WTC11 (cell line): ENCODE results near the gene STN1.

Source experiments
- ATF1 ChIP-seq: sonication (generic); formaldehyde crosslinking; IDR thresholded peaks from 2 replicates; pipeline ENCODE4 v1.8.1; 2023; ENCODE audit warnings: mild to moderate bottlenecking, moderate library complexity, missing genetic modification reagents
- ATF6 ChIP-seq: sonication (generic); formaldehyde crosslinking; IDR thresholded peaks from 2 replicates; pipeline ENCODE4 v1.8.1; 2023; ENCODE audit warnings: mild to moderate bottlenecking, missing genetic modification reagents
- CTCF ChIP-seq: fragments of 200-600 bp; IDR thresholded peaks from 2 replicates; pipeline ENCODE4 v1.8.0; 2022; ENCODE audit warnings: antibody characterized with exemption
- E2F4 ChIP-seq: sonication (generic); formaldehyde crosslinking; IDR thresholded peaks from 2 replicates; pipeline ENCODE4 v1.8.1; 2022; ENCODE audit warnings: low read depth, mild to moderate bottlenecking, moderate library complexity, missing genetic modification reagents, borderline replicate concordance
- ESRRA ChIP-seq: sonication (generic); formaldehyde crosslinking; IDR thresholded peaks from 2 replicates; pipeline ENCODE4 v1.8.1; 2022; ENCODE audit warnings: mild to moderate bottlenecking, missing genetic modification reagents, borderline replicate concordance
- FOXP1 ChIP-seq: sonication (generic); formaldehyde crosslinking; IDR thresholded peaks from 2 replicates; pipeline ENCODE4 v1.8.0; 2022; ENCODE audit warnings: missing genetic modification reagents, mild to moderate bottlenecking, moderate library complexity, borderline replicate concordance
- JUN ChIP-seq: sonication (generic); formaldehyde crosslinking; IDR thresholded peaks from 2 replicates; pipeline ENCODE4 v1.8.0; 2023; ENCODE audit warnings: mild to moderate bottlenecking, missing genetic modification reagents
- MAX ChIP-seq: sonication (generic); formaldehyde crosslinking; IDR thresholded peaks from 2 replicates; pipeline ENCODE4 v1.8.0; 2022; ENCODE audit warnings: mild to moderate bottlenecking, missing genetic modification reagents
- NR1H2 ChIP-seq: sonication (generic); formaldehyde crosslinking; IDR thresholded peaks from 2 replicates; pipeline ENCODE4 v1.9.0; 2021; ENCODE audit warnings: mild to moderate bottlenecking, moderate library complexity, missing genetic modification reagents
- SMAD4 ChIP-seq: sonication (generic); formaldehyde crosslinking; IDR thresholded peaks from 2 replicates; pipeline ENCODE4 v1.8.0; 2022; ENCODE audit warnings: mild to moderate bottlenecking, missing genetic modification reagents
- USF2 ChIP-seq: sonication (generic); formaldehyde crosslinking; IDR thresholded peaks from 2 replicates; pipeline ENCODE4 v1.8.1; 2023; ENCODE audit warnings: mild to moderate bottlenecking, missing genetic modification reagents, moderate library complexity
- ZNF232 ChIP-seq: sonication (generic); formaldehyde crosslinking; IDR thresholded peaks from 2 replicates; pipeline ENCODE4 v1.8.0; 2022; ENCODE audit warnings: mild to moderate bottlenecking, missing genetic modification reagents

- TF ChIP-seq CTCF (no peak), JUN (CRISPR knock-in tag) (no peak), USF2 (CRISPR knock-in tag) (no peak), MAX (CRISPR knock-in tag) (no peak), ZNF232 (CRISPR knock-in tag) (no peak), ATF1 (CRISPR knock-in tag) (no peak), SMAD4 (CRISPR knock-in tag) (no peak), NR1H2 (CRISPR knock-in tag) (no peak), FOXP1 (CRISPR knock-in tag) (no peak), E2F4 (CRISPR knock-in tag) (no peak), ESRRA (CRISPR knock-in tag) (no peak), ATF6 (CRISPR knock-in tag) (no peak)
Measured at GRCh38 chr10:103897241-103897774, 20.7 kb downstream of the STN1 start.
